SK-N-SH treated with all-trans-retinoic acid at 6 μM for 48 hours (cell line): ENCODE measurements around the gene FCHO2.

ENCODE experiments used
- BACH2 ChIP-seq: fragments of 250-450 bp; sonication (Bioruptor Pico); IDR thresholded peaks from 2 replicates; pipeline ENCODE4 v1.9.0; 2021; ENCODE audit warnings: mild to moderate bottlenecking, borderline replicate concordance
- OSR1 ChIP-seq: fragments of 250-450 bp; sonication (Bioruptor Pico); IDR thresholded peaks from 2 replicates; pipeline ENCODE4 v1.8.0; 2022; ENCODE audit warnings: moderate library complexity, mild to moderate bottlenecking, inconsistent platforms
- RARB ChIP-seq: fragments of 250-450 bp; sonication (Bioruptor Pico); IDR thresholded peaks from 2 replicates; pipeline ENCODE4 v1.8.0; 2021; ENCODE audit warnings: mild to moderate bottlenecking, moderate library complexity
- TCF4 ChIP-seq: fragments of 250-450 bp; sonication (Bioruptor Pico); IDR thresholded peaks from 2 replicates; pipeline ENCODE4 v1.8.0; 2021; ENCODE audit warnings: mild to moderate bottlenecking, moderate library complexity, borderline replicate concordance
- ZC3H10 ChIP-seq: fragments of 250-450 bp; sonication (Bioruptor Pico); IDR thresholded peaks from 2 replicates; pipeline ENCODE4 v1.5.1; 2021; ENCODE audit warnings: mild to moderate bottlenecking, moderate library complexity
- ZFP3 ChIP-seq: fragments of 250-450 bp; sonication (Bioruptor Pico); IDR thresholded peaks from 2 replicates; pipeline ENCODE4 v1.5.0; 2020; ENCODE audit warnings: mild to moderate bottlenecking, moderate library complexity
- ZFP30 ChIP-seq: fragments of 450-650 bp; formaldehyde crosslinking; IDR thresholded peaks from 2 replicates; pipeline ENCODE4 v1.5.0; 2022; ENCODE audit warnings: mild to moderate bottlenecking, moderate library complexity
- ZNF8 ChIP-seq: fragments of 450-650 bp; formaldehyde crosslinking; IDR thresholded peaks from 2 replicates; pipeline ENCODE4 v1.5.0; 2020; ENCODE audit warnings: mild to moderate bottlenecking, moderate library complexity
- TF ChIP-seq, protein P1 (sequence below): fragments of 250-450 bp; sonication (Bioruptor Pico); IDR thresholded peaks from 2 replicates; pipeline ENCODE4 v1.5.1; 2021; ENCODE audit warnings: mild to moderate bottlenecking, moderate library complexity
- TF ChIP-seq, protein P2 (sequence below): fragments of 250-450 bp; sonication (Bioruptor Pico); IDR thresholded peaks from 2 replicates; pipeline ENCODE4 v1.5.0; 2020; ENCODE audit warnings: mild to moderate bottlenecking, moderate library complexity
- TF ChIP-seq, protein P3 (sequence below): fragments of 250-450 bp; sonication (Bioruptor Pico); IDR thresholded peaks from 2 replicates; pipeline ENCODE4 v1.5.1; 2020; ENCODE audit warnings: low read depth, mild to moderate bottlenecking, moderate library complexity
- TF ChIP-seq, protein P4 (sequence below): fragments of 250-450 bp; sonication (Bioruptor Pico); IDR thresholded peaks from 2 replicates; pipeline ENCODE4 v1.8.0; 2020; ENCODE audit warnings: mild to moderate bottlenecking, moderate library complexity, borderline replicate concordance

DNA sequence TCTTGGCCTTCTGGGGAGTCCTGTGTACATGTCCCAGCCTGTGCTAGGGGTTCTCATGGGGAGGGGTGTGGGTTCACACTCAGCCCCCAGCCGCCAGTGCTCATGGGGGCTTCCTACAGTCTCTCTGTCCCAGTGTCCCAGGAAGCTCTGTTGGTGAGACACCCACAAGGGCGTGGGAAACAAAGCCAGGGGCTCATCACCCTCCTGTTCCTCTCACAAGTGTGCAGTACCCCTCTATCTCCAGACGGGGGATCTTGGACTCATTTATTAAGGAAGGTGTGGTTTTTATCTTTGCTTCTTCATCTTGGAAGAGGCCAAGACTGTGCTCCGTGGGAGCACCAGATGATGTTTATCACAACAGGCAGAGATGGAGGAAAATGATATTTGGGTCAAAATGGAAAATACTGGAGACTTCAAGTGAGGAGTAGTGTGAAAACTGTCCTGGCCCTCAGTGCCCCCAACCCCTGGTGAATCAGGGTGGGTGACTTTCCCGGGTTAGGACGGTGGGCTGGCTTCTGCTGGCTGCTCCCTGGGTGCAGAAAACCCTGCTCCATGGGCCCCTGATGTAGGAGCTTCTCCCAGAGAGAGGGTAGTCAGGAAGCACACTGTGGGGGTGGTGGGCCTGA lies 179.7 kb downstream of the FCHO2 start:
- TF ChIP-seq, protein P1, sequence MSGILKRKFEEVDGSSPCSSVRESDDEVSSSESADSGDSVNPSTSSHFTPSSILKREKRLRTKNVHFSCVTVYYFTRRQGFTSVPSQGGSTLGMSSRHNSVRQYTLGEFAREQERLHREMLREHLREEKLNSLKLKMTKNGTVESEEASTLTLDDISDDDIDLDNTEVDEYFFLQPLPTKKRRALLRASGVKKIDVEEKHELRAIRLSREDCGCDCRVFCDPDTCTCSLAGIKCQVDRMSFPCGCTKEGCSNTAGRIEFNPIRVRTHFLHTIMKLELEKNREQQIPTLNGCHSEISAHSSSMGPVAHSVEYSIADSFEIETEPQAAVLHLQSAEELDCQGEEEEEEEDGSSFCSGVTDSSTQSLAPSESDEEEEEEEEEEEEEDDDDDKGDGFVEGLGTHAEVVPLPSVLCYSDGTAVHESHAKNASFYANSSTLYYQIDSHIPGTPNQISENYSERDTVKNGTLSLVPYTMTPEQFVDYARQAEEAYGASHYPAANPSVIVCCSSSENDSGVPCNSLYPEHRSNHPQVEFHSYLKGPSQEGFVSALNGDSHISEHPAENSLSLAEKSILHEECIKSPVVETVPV (CRISPR knock-in tag): no peak
- TF ChIP-seq, protein P2, sequence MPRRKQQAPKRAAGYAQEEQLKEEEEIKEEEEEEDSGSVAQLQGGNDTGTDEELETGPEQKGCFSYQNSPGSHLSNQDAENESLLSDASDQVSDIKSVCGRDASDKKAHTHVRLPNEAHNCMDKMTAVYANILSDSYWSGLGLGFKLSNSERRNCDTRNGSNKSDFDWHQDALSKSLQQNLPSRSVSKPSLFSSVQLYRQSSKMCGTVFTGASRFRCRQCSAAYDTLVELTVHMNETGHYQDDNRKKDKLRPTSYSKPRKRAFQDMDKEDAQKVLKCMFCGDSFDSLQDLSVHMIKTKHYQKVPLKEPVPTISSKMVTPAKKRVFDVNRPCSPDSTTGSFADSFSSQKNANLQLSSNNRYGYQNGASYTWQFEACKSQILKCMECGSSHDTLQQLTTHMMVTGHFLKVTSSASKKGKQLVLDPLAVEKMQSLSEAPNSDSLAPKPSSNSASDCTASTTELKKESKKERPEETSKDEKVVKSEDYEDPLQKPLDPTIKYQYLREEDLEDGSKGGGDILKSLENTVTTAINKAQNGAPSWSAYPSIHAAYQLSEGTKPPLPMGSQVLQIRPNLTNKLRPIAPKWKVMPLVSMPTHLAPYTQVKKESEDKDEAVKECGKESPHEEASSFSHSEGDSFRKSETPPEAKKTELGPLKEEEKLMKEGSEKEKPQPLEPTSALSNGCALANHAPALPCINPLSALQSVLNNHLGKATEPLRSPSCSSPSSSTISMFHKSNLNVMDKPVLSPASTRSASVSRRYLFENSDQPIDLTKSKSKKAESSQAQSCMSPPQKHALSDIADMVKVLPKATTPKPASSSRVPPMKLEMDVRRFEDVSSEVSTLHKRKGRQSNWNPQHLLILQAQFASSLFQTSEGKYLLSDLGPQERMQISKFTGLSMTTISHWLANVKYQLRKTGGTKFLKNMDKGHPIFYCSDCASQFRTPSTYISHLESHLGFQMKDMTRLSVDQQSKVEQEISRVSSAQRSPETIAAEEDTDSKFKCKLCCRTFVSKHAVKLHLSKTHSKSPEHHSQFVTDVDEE (CRISPR knock-in tag): no peak
- no peak for TF ChIP-seq RARB (CRISPR knock-in tag)
- no peak for TF ChIP-seq ZNF8 (CRISPR knock-in tag)
- no peak for TF ChIP-seq OSR1 (CRISPR knock-in tag)
- TF ChIP-seq, protein P3, sequence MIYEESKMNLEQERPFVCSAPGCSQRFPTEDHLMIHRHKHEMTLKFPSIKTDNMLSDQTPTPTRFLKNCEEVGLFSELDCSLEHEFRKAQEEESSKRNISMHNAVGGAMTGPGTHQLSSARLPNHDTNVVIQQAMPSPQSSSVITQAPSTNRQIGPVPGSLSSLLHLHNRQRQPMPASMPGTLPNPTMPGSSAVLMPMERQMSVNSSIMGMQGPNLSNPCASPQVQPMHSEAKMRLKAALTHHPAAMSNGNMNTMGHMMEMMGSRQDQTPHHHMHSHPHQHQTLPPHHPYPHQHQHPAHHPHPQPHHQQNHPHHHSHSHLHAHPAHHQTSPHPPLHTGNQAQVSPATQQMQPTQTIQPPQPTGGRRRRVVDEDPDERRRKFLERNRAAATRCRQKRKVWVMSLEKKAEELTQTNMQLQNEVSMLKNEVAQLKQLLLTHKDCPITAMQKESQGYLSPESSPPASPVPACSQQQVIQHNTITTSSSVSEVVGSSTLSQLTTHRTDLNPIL (CRISPR knock-in tag): no peak
- no peak for TF ChIP-seq TCF4
- TF ChIP-seq ZC3H10 (CRISPR knock-in tag): no peak
- no peak for TF ChIP-seq ZFP30 (CRISPR knock-in tag)
- TF ChIP-seq, protein P4, sequence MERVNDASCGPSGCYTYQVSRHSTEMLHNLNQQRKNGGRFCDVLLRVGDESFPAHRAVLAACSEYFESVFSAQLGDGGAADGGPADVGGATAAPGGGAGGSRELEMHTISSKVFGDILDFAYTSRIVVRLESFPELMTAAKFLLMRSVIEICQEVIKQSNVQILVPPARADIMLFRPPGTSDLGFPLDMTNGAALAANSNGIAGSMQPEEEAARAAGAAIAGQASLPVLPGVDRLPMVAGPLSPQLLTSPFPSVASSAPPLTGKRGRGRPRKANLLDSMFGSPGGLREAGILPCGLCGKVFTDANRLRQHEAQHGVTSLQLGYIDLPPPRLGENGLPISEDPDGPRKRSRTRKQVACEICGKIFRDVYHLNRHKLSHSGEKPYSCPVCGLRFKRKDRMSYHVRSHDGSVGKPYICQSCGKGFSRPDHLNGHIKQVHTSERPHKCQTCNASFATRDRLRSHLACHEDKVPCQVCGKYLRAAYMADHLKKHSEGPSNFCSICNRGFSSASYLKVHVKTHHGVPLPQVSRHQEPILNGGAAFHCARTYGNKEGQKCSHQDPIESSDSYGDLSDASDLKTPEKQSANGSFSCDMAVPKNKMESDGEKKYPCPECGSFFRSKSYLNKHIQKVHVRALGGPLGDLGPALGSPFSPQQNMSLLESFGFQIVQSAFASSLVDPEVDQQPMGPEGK (CRISPR knock-in tag): no peak
- no peak for TF ChIP-seq ZFP3 (CRISPR knock-in tag)
- TF ChIP-seq BACH2 (CRISPR knock-in tag): no peak
